Measurements from ENCODE around the gene IRGQ.
"Not testable (repeated sequence)": the region's sequence is repeated elsewhere in the genome, so short reads cannot be mapped to it uniquely, and the experiment has no call there.

IRGQ gene

GRCh38 chr19:43595999-43596841 is at the start of gene IRGQ, which contains the start of gene ZNF576:
Gene IRGQ, minus strand, starts transcription at chr19:43596134. Its CDS starts 796 bp downstream, at chr19:43595338.
Gene ZNF576, plus strand, starts transcription at chr19:43596595. Its CDS starts 514 bp downstream, at chr19:43597109.
- peak; percentile 97 for DNase-seq (ENCODE audit: low spot score)

- no peak for DNase-seq (ENCODE audit: low spot score)
These were observed 48.2 kb upstream of the IRGQ start for GRCh38 chr19:43644181-43644580.

- no peak for DNase-seq (ENCODE audit: low spot score)
These were observed 47.4 kb upstream of the IRGQ start for GRCh38 chr19:43643326-43643725.

GRCh38 chr19:43642531-43642930 is 46.6 kb upstream of the IRGQ start:
- DNase-seq (ENCODE audit: low spot score) = no peak

- DNase-seq (ENCODE audit: low spot score) = no peak
These were observed 45.4 kb upstream of the IRGQ start for GRCh38 chr19:43641333-43641732.

GRCh38 chr19:43640424-43640757 is 44.5 kb upstream of the IRGQ start:
- DNase-seq (ENCODE audit: low spot score) = no peak

- DNase-seq (ENCODE audit: low spot score) = peak; percentile 89
These were observed 43.8 kb upstream of the IRGQ start, which contains the start of gene CADM4 for GRCh38 chr19:43639519-43640423. Gene CADM4, minus strand, starts transcription at chr19:43639850. Its CDS starts 60 bp downstream, at chr19:43639790.

- DNase-seq (ENCODE audit: low spot score) = no peak
These were observed 43.1 kb upstream of the IRGQ start for GRCh38 chr19:43638995-43639518.

- no peak for DNase-seq (ENCODE audit: low spot score)
These were observed 42.5 kb upstream of the IRGQ start for GRCh38 chr19:43638214-43638994.

GRCh38 chr19:43636121-43636683 is 40.3 kb upstream of the IRGQ start:
- no peak for DNase-seq (ENCODE audit: low spot score)

GRCh38 chr19:43635561-43635940 is 39.6 kb upstream of the IRGQ start:
- DNase-seq (ENCODE audit: low spot score) = not testable (repeated sequence)

GRCh38 chr19:43634872-43635560 is 39.1 kb upstream of the IRGQ start:
- DNase-seq (ENCODE audit: low spot score) = no peak

- peak; percentile 48 for DNase-seq (ENCODE audit: low spot score)
These were observed 38.6 kb upstream of the IRGQ start for GRCh38 chr19:43634506-43634871.

- no peak for DNase-seq (ENCODE audit: low spot score)
These were observed 38.1 kb upstream of the IRGQ start for GRCh38 chr19:43634068-43634467.

GRCh38 chr19:43633520-43633919 is 37.6 kb upstream of the IRGQ start:
- no peak for DNase-seq (ENCODE audit: low spot score)

GRCh38 chr19:43631491-43631890 is 35.6 kb upstream of the IRGQ start:
- DNase-seq (ENCODE audit: low spot score) = no peak

GRCh38 chr19:43628646-43629326 is 32.9 kb upstream of the IRGQ start:
- DNase-seq (ENCODE audit: low spot score) = no peak

- DNase-seq (ENCODE audit: low spot score) = no peak
These were observed 30.9 kb upstream of the IRGQ start for GRCh38 chr19:43626838-43627237.

- DNase-seq (ENCODE audit: low spot score) = peak; percentile 82
These were observed 30.1 kb upstream of the IRGQ start for GRCh38 chr19:43625918-43626579.

GRCh38 chr19:43624933-43625332 is 29.0 kb upstream of the IRGQ start:
- peak; percentile 88 for DNase-seq (ENCODE audit: low spot score)
